MM.1S (cell line): Measurements from ENCODE around the gene PKP2.

Experiments used
- CTCF ChIP-seq: fragments of 300-600 bp; sonication (generic); IDR thresholded peaks from 2 replicates; pipeline ENCODE4 v1.5.1; 2016; ENCODE audit warnings: antibody characterized with exemption, low read length, mixed read lengths
- EZH2 ChIP-seq: fragments of 300-600 bp; sonication (generic); optimal IDR thresholded peaks from 2 replicates; pipeline ENCODE3; 2017; ENCODE audit warnings: low read depth, mild to moderate bottlenecking, antibody characterized with exemption, low read length, mixed read lengths
- EZH2phosphoT487 ChIP-seq: fragments of 300-600 bp; sonication (generic); IDR thresholded peaks from 2 replicates; pipeline ENCODE4 v1.6.1; 2018; ENCODE audit warnings: antibody characterized with exemption, low read length

- TF ChIP-seq CTCF (no peak), EZH2 (no peak), EZH2phosphoT487 (no peak)
Observed at GRCh38 chr12:32742133-32742532, 154.4 kb downstream of the PKP2 start.
